Measurements from ENCODE around the gene PHF2.

GRCh38 chr9:93531374-93531773, 45.0 kb upstream of the PHF2 start:
- TF ChIP-seq, protein P1, sequence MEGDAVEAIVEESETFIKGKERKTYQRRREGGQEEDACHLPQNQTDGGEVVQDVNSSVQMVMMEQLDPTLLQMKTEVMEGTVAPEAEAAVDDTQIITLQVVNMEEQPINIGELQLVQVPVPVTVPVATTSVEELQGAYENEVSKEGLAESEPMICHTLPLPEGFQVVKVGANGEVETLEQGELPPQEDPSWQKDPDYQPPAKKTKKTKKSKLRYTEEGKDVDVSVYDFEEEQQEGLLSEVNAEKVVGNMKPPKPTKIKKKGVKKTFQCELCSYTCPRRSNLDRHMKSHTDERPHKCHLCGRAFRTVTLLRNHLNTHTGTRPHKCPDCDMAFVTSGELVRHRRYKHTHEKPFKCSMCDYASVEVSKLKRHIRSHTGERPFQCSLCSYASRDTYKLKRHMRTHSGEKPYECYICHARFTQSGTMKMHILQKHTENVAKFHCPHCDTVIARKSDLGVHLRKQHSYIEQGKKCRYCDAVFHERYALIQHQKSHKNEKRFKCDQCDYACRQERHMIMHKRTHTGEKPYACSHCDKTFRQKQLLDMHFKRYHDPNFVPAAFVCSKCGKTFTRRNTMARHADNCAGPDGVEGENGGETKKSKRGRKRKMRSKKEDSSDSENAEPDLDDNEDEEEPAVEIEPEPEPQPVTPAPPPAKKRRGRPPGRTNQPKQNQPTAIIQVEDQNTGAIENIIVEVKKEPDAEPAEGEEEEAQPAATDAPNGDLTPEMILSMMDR (IDR thresholded peaks at IDR 0.05; ENCODE audit: insufficient read depth, low read length), result no peak
- TF ChIP-seq, protein P2, sequence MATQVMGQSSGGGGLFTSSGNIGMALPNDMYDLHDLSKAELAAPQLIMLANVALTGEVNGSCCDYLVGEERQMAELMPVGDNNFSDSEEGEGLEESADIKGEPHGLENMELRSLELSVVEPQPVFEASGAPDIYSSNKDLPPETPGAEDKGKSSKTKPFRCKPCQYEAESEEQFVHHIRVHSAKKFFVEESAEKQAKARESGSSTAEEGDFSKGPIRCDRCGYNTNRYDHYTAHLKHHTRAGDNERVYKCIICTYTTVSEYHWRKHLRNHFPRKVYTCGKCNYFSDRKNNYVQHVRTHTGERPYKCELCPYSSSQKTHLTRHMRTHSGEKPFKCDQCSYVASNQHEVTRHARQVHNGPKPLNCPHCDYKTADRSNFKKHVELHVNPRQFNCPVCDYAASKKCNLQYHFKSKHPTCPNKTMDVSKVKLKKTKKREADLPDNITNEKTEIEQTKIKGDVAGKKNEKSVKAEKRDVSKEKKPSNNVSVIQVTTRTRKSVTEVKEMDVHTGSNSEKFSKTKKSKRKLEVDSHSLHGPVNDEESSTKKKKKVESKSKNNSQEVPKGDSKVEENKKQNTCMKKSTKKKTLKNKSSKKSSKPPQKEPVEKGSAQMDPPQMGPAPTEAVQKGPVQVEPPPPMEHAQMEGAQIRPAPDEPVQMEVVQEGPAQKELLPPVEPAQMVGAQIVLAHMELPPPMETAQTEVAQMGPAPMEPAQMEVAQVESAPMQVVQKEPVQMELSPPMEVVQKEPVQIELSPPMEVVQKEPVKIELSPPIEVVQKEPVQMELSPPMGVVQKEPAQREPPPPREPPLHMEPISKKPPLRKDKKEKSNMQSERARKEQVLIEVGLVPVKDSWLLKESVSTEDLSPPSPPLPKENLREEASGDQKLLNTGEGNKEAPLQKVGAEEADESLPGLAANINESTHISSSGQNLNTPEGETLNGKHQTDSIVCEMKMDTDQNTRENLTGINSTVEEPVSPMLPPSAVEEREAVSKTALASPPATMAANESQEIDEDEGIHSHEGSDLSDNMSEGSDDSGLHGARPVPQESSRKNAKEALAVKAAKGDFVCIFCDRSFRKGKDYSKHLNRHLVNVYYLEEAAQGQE (IDR thresholded peaks at IDR 0.05; ENCODE audit: insufficient replicate concordance, low read depth), result no peak
- no peak for TF ChIP-seq SPI1 (IDR thresholded peaks at IDR 0.05; ENCODE audit: borderline replicate concordance, low read depth)
